CD4-positive, alpha-beta T cell treated with Interleukin-1 beta for 1 hour (primary cell): ENCODE data around the gene TTC7B.

Experiments used
- DNase-seq, 2 donors: peaks; one replicate each; pipeline ENCODE4 v3.0.0-alpha.2; 2020 to 2022

TTC7B gene

DNA sequence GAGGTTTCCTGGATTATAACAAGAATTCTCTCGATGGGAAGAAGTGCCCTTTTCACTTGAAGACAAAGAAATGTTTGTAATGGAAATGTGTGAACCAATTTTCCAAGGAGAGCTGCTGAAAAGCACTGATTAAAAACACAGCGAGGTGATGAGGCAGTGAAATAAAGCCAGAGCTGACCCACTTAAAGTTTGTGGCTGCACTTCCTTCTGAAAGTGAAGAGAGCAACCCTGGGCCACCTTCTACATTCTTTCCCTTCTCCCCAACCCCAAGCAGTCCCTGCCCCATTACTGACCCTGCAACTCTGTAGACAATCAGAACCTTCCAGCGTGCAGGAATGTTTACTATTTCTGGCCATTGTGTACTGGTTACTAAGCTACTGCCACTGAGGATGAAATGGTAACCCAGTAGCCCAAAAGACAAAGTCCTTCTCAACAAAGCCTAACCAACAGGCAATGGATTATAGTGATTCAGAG is 173.9 kb downstream of the TTC7B start:
- DNase-seq = no peak

DNA sequence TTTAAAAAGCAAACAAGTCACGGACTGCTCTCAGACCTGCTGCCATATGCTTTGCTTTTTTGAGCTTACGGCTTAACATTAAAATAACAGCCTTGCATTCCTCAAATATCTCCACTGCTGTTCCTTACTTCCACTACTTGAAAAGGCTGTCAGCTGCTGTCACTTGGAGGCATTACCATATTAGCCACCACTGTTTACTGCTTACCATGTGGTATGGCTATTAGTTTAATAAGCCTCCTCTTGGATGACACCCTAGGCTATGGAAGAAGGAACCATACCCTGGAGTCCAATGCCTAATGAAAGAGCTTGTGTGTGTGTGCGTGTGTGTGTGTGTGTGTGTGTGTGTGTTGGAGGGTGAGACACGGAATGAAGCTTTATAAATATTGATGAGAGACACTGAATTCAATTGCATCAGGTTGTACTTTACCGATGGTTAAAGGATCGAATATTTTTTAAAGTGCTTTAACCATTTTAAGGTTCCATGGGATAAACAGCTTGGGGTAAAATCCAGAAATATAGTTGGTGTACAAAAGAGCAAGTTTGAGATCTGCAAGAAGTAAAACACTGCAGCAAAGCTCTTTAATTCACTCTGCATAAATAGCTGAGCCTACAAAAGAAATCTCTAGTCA is 174.5 kb downstream of the TTC7B start:
- DNase-seq = no peak

DNA sequence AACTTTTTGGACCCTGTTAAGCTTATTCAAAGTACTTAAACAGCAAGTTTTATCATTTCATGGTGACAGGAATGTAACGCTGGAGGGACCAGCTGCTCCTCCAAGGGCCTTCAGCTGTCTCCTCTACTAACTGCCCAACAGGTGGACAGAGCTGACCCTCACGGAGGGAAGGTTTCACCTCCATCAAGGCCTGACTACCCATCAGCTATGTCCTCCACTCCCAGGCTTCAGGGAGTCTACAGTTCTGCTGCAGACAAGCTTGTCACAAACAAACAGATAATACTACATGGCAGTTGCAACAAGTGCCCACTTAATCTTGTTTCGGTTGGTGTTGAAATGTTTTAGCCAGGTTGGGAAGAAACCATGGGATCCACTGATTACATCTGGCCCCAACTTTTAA is 175.1 kb downstream of the TTC7B start:
- DNase-seq = no peak

DNA sequence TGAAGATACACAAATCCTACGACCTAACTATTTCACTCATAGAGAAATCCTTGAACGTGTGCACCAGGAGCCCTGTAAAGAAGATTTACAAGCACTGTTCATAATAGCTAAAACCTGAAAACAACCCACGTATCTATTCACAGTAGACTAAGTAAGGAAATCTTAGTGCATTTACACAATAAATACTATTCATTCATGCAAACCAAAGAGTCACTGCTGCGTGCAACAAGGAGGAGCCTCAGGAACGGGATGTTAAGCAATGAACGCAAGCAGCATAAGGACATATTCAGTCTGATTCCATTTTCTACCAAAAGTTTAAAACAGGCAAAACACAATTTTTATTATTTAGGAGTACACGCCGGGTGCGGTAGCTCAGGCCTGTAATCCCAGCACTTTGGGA is 176.6 kb downstream of the TTC7B start:
- no peak for DNase-seq

DNA sequence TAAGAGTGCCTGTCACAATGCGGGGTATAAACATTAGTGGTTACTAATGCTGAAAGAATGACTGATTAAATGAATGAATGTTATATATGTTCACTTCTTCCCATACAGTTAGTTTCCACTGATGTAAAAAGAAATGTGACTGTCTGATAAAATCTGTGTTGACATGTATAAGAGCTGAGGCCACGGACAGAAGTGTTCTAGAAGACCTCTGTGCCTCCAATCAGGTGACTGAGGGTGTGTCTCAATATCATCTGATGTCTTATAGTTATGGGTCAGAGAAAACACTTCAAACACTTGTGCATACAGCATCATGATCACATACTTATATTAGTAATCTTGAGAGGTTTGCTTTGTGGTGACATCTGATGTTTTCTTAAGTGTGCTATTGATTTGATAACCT is 183.4 kb downstream of the TTC7B start:
- DNase-seq = no peak

DNA sequence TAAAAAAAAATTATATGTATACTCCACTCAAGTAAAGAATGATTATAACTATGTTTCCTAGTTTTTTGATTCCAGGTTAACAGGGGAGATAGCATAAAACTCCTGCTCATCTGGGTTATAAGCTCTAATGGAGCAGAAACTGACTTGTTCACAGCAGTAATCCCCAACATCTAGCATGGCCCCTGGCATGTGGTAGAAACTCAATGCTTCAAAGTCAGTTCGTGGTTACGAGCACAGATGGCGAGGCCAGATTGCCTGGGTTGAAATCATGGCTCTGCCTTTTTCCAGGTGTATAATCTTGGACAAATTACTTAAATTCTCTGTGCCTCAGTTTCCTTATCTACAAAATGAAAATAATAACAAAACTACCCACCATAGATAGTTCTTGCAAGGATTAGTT is 183.8 kb downstream of the TTC7B start:
- no peak for DNase-seq

DNA sequence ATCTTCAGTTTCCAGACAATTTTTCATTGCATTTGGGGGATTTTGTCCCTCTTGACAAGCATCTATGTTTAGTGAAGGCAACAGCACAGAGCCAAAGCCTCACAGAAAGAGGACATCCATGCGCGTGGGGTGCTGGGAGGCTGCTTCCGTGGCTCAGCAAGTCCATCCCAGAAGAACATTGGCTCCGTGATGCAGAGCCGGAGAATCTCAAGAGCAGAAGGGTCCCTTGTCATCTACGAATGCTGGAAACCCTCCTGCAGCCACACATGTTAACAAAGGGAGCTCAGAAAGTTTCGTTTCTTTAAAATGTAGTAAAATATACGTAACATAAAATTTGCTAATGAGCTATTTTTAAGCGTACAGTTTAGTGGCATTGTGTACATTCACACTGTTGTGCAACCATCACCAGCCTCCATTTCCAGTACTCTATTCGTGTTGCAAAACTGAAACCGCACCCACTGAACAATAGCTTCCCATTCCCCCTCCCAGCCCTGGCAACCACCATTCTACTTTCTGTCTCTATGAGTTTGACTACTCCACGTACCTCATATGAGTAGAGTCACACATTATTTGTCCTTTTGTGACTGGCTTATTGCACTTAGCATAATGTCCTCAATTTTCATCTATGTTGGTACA is 185.9 kb downstream of the TTC7B start:
- DNase-seq = peak in 1 of 2 donors; percentile 63

DNA sequence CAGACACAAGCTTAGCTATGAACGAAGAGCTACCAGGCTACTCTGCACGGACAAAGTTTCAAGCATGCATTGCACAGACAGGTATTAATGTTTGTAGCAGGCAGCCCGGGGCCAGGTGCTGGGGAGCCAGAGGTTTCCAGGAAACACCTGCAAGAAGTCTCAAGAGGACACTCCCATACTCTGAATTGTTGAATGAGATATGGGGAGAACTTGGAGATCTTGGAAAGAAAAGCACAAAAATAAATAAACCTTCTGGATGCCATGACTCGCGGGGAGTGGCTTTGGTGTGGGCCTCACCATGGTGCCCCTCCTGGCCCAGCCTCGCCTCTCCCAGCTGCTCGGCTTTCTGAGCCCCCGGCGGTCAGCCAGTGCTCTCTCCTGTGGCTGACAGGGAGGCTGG is 186.8 kb downstream of the TTC7B start:
- DNase-seq = no peak

DNA sequence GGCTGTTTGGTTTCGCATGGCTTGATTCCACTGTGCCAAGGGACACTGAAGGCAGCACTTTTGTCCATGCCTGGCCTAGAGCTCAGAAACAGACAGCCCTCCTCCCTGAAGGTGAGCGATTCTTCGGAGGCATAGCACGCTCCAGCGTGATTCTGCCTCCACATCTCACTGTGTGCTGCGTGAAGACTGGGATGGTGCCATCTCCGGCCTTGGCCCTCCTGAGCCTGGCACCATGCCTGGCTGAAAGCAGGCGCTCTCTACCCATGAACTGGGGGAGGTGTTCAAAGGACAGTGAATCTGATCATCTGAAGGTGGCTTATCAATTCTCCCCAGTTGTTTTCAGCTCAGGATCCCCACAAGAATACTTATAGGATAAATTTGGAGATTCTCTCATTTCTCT is 187.4 kb downstream of the TTC7B start:
- DNase-seq = no peak

DNA sequence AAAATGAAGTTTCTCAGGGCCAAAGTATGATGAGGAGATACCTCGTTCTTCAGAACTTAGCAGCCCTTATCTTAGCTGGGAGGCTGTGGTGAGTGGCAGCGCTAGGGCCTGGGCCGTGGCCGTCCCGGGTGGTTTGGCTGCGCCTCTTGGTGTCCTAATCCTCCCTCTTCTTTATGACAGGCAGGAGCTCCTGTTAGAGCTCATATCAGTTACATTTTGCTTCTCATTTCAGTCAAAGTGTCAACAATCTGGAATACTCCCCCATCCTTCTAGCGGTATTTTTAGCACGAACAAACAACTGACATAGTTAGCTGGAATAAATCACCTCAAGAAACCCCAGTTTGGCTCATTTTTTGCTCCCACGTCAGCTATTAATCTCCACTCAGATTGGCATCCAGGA is 188.8 kb downstream of the TTC7B start:
- no peak for DNase-seq

DNA sequence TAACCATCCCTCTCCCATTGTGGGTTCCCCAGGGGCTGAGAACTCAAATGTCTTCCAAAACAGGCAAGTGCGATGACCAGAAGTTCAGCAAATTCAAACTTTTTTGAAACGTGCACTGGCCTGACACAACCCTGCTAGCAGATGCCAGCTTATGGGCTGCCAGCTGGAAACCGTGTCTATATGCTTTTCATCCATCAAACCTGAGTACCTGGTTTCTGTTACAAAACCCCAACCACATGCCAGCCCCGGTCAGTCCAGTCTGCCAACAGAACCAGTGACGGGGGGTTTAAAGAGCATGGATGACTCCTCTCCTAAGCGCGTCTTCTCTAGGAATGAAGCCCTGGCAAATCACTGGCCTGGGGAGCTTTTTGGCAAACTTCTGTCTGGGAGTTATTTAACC is 189.7 kb downstream of the TTC7B start:
- no peak for DNase-seq

DNA sequence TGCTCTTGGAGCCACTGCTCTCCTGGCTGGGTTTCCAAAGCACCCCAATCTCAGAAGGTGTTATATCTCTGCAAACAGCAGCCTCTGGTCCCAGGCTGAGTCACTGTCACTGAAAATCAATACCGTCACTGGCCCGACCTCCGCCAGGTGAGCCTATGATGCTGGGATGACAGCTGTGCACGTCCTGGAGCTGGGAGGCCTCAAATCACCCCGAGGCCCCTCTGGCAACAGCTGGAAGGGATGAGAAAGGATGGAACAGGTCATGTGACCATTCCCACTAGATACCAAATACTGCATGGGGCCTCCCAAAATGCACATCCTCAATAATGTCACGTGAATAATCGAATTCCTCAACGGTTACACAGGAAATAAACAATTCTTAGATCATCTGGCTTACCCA is 190.8 kb downstream of the TTC7B start:
- no peak for DNase-seq

DNA sequence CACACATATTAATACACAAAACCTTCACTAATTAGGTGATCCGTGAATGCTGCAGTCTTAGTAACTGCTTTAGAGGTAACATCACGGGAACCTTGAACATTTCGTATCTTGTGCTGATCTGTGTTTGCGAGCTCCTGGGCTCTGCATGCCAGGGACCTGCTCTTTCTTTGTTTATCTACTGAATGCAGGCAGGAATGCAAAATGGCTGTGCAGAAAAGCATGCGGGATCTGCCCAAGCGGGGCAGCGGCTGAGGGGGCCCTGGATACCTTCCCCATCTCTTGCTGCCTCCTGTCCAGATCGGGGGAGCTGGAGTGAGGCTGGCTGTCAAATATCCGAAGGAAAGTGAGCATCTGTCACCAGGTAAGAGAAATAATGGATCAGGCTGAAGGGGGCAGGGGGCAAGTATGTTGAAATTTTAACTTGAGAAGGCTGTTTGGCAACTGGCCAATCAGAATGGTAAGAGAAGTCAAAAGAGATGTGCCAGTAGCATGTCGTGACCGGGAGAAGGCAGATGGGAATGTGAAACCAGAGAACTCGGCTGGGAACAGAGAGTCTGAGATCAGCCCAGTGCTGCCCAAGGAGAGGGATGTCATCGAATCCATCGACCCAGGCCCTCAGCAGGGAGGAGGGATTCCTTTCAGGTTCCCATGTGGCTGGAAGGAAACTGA is 191.4 kb downstream of the TTC7B start:
- no peak for DNase-seq

DNA sequence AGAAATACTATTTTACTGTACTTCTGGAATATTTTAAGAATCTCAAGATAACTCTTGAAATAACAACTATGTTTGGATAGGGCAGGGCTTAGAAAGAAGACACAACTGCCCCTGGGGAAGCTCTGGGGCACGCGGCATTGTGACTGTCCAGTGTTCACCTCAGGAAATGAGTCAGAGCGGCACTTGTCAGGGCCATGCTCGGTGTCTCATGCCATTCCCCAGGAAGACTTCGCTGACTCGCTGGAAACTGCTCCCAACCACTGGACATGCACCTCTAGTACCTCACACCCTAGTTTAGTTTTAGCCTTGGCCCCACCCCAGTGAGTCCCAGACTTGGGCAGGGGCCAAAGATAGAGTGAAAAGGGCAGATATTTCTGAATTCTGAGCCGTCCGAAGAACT is 192.0 kb downstream of the TTC7B start:
- DNase-seq = peak in 1 of 2 donors; percentile 58

DNA sequence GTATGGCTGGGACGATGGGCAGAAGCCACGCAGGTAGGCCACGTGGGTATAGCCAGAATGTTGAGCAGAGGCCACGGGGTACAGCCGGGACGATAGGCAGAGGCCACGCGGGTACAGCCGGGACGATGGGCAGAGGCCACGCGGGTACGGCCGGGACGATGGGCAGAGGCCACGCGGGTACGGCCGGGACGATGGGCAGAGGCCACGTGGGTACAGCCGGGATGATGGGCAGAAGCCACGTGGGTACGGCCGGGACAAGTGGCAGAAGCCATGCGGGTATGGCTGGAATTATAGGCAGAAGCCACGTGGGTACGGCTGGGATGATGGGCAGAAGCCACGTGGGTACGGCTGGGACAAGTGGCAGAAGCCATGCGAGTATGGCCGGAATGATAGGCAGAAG is 195.0 kb downstream of the TTC7B start:
- DNase-seq = no peak

DNA sequence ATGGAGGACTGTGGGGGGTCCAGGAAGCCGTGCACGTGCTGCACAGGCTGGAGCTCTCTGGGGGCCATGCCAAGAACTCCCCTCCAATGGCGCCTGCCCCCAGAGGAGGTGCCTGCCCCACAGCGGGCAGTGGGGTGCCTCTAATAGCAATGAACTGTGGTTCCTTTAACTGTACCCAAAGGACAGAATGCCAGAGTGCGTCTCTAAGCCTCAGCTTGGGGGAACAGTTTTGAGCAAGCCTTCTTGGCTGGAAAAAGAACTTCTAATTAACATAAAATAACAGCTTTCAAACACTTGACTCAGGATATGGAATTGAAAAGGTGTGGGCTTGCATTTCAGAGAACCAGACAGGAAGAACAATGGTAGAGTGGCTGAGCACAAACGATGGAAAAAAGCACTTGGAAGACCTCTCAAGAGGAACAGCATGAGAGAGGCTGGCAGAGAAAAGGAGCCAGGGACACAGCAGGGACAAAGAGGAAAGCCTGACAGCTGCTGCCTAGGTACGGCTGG is 195.6 kb downstream of the TTC7B start:
- DNase-seq = no peak

DNA sequence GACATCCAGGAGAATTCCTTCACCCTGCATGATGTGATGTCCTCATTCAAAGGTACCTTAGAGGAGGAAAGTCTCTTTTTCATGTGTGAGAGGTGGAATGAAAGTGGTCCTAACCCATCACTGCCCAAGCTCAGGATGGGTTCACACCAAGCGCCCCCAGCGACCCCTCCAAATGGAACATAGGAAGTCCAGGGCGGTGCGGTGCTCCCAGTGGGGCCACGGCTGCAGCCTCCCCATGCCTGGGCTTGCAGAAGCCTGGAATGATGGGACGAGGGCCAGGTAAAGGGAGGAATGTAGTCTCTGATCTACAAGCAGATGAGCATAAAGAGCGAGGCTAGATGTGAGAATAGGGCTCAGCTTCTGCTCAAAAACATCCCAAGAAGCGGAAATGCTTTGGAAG is 196.3 kb downstream of the TTC7B start:
- DNase-seq = no peak

DNA sequence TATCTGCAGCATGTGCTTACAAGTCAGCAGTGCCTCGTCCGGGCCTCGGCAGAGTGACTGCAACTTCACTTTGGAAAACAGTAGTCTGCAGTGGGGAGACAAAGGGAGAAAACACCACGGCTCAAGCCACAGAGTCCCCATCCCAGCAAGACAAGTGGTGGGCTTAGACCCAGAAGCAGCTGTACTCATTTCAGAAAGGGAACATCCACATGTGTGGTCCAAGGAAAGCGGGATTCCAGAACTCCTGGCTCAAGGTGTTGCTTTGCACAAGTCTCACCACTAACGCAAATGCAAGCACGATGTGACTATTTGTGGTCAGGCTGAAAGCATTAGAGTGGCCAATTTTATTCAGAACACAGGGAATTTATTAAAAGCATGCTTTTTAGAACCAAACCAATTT is 198.3 kb downstream of the TTC7B start:
- DNase-seq = no peak

DNA sequence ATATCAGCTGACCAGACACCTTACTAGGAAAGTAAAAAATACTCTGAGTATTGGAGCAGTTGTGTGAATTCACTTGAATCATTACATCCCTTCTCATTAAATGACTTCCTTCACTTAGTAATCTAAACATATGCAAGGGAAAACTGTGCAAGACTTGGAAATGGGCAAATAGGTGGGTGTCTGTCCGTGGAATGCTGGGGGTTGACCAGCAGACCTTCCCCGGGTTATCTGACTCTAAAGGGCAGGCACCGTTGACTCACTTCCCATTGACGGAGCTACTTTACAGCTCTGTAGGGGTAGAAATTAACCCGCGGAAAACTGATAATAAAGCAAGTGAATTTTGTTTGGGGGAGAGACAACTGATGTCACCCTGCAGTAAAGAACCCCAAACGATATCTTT is 199.3 kb downstream of the TTC7B start:
- DNase-seq = no peak

DNA sequence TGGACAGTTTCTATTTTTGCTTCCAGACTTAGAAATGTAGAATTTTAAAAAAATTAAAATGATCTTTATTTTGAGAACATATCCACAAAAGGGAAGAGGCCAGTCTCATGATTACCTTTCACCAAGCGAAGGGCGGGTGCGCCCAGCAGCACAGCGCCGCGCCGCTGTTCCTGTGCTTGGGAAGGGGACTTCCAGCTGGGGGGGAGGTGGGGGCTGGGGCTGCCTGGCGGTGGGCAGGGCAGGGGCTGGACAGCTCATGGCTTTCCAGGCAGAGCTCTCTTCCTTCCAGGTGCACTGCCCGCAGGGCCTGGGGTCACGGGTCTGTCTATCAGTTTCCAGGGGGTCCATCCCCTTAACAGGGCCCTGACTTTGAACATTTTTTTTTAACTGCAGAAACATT is 199.9 kb downstream of the TTC7B start:
- DNase-seq = no peak

DNA sequence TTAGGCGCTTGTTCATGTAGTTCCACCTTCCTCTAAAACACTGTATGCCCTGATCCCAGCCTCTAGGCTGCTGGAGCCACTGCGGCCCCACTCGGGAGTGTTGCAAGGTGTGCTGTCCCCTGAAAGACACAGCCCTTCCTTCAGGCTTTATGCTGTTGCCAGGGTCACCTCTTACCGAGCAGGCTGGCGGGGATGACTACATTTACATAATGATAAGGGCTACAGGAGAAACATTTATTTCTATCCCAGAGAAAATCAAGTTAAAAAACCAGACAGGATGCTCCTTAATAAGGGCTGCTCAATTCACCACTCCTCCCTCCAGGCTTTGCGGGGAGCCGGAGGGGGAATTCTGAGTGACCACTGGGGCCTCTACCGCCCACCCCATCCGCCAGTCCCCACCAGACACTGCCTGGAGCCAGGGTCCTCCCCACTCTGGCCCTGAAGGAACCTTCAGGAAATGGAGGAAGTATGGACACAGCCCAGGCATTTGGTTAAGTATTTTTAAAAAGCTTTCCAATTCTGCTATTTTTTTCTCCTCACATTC is 200.6 kb downstream of the TTC7B start:
- no peak for DNase-seq

DNA sequence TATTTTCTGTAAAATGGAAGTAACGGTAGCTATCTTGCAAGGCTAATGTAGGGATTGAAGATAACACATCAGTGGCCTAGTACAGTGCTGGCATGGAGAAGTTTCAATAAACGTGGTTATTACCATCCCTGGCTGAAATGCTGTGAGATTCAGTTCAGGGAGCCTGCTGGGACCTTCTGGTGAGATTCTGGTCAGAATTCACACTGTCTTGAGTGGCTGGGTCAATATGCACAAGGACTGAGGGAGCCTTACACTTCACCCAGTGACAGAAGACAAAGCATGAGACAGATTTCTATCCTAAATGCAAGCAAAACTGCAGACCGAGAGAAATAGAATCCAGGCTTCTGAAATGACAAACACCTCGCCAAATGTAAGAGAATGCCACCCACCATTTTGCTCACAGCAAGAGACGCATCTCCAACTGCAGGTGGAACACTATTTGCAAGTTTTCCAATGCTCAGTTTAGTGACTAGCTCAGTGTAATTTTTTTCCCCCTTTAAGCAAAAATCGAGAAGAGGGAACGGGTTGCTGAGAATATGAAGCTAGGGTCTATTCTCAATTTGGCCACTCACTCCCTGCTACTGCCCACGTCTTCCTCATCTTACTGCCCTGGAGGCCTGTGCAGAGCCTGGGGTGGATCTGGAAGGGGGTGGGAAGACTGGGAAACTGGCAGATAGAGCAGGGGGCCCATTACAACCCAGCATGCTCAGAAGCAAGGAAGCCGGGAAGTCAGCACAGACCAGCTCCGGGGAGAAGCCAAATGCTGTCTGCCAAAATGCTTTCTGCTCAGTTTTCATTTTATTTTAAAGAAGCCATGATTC is 201.3 kb downstream of the TTC7B start:
- no peak for DNase-seq

DNA sequence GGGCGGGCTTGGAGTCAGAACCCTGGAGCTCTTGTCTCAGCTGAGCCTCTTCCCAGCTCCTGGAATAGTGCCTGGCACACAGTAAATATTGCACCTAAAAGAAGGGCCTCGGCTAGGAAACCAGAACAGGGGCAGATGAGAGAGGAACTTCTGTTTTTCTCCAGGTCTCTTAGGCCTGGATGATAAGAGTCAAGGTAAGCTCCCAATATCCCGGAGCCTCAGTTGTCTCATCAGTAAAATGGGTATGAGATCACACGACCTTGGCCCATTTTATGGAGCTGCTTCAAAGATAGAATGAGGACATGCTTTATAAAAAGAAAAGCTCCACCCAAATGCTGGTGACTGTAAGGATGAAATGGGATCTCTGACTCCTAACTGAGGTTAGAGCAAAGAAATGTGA is 202.2 kb downstream of the TTC7B start:
- DNase-seq = no peak
